HG03432 (cell line): ENCODE results near the gene SAA4.
"Not testable (repeated sequence)": the region's sequence is repeated elsewhere in the genome, so short reads cannot be mapped to it uniquely, and the experiment has no call there.

Experiments used
- ATAC-seq: cut with Tn5 transposase; IDR thresholded peaks from one replicate; pipeline ENCODE4 v1.9.1; 2021; ENCODE audit warnings: mild to moderate bottlenecking, moderate library complexity; ENCODE audit not compliant: unreplicated experiment

Gene SAA4

GRCh38 chr11:18191376-18191775, 45.2 kb downstream of the SAA4 start:
- no peak for ATAC-seq

- not testable (repeated sequence) for ATAC-seq
These were observed 46.9 kb downstream of the SAA4 start for GRCh38 chr11:18189476-18190245.

DNA sequence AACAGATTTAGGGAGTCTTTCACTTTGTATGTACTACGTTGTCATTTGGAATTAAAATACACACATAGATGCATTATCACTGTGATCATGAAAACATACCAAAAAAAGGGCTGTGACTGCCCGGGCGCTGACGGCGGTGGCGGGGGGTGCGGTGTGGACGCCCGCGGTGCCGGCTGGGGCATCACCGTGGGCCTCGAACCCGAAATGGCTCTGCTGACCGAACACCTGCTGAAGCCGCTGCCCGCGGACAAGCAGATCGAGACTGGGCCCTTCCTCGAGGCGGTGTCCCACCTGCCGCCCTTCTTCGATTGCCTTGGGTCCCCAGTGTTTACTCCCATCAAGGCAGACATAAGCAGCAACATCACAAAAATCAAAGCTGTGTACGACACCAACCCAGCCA, 47.8 kb downstream of the SAA4 start:
- no peak for ATAC-seq
